Measurements from ENCODE around the gene CYTH4.

- no peak for TF ChIP-seq CTCF (IDR thresholded peaks at IDR 0.05)
- TF ChIP-seq POLR2A (IDR thresholded peaks at IDR 0.05), result no peak
Measured at GRCh38 chr22:37344735-37345449, 62.6 kb downstream of the CYTH4 start.

All from lower leg skin (tissue), 3 donors.